GM21786 (cell line): ENCODE measurements around the gene SFT2D3.

ENCODE experiments used
- ATAC-seq: cut with Tn5 transposase; IDR thresholded peaks from one replicate; pipeline ENCODE4 v1.9.1; 2021; ENCODE audit not compliant: unreplicated experiment

Gene SFT2D3

DNA sequence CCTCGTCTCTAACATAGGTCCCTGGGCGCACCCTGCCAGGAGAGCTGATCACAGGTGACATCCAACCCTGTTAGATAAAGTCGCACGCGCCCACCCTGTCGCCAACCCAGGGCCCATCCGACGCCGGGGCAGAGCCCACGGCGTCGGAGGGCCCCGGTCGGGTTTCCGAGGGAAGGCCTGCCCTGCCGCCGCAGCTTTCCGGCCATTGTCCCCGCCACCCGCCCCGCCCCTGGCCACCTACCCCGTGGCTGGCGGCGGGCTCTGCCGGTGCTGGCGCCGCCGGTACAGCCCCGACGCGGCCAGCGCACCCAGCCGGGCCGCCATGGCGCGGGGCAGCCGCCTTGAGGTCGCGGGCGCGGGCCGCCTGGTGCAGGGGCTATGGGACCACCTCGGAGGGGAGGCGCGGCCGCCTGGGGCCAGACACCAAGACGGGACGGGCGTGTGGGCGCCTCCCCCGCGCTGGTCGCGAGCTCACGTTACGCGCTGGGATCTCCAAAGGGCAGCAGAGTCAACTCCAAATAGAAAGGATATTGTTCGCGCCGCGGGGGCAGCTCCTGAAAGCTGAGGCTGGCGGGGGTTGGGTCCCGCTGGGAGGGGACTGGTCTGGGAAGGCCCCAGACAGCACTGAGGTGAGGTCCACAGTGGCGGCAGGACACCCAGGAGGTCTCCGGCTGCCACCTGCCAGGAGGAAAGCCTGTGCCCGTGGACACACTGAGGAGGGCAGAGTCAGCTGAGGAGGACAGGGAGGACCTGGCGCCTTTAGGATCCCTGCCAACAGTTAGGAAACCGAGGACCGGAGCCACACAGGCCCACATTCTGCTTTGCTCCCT, 37.0 kb upstream of the SFT2D3 start:
- no peak for ATAC-seq

DNA sequence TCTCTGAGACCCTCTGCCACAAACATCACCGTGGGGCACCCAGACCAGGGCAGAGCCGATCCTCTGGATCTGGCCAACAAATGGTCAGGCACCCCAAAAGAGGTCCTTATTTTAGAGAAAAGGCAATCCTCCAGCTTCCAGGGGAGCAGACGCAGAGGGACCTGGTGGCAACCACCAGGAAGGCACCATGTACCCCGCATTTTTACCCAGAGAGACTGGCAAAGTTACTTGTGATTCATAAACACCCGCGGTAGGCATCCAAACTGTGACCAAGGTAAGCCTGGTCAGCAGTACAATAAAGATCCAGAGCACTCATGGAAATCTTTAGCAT, 36.4 kb upstream of the SFT2D3 start:
- no peak for ATAC-seq

DNA sequence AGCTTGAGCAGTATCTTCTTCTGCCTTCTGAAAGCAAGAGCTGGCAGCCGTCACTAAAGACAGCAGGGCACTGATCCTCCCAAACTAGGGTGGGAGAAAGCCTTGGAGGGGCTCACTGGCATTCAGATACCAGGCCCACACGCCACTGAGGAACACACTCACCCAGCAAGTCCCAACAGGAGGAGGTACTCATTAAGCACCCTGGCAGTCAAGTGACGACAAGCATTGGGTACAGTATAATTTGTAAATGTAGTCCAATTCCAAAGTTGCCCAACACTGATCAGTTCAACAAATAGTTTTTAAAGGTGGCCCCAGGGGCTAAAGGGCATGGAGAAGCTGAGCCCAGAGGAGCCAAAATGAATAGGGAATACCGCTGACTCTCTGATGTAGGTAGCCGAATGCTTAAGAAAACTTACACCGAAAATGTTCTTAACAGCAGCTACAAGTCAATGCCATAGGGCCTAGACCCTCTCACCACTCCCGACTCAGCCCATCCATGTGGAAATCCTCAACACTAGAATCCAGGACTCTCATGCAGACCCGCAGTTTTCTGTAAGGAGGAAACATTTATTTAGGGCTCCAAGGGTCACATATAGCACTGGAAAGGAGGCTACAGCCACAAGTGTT, 35.9 kb upstream of the SFT2D3 start:
- no peak for ATAC-seq

DNA sequence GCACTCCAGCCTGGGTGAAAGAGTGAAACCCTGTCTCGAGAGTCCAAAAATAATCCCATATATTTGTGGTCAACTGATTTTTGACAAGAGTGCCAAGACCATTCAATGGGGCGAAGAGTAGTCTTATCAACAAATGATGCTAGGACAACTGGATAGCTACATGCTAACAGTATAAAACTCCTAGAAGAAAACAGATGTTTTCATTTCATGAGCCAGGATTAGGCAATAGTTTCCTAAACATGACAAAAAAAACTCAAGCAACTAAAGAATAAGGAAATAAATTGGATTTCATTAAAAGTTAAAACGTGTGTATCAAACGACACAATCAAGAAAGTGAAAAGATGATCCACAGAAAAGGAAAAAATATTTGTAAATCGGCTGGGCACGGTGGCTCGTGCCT, 32.2 kb upstream of the SFT2D3 start:
- ATAC-seq, result no peak

DNA sequence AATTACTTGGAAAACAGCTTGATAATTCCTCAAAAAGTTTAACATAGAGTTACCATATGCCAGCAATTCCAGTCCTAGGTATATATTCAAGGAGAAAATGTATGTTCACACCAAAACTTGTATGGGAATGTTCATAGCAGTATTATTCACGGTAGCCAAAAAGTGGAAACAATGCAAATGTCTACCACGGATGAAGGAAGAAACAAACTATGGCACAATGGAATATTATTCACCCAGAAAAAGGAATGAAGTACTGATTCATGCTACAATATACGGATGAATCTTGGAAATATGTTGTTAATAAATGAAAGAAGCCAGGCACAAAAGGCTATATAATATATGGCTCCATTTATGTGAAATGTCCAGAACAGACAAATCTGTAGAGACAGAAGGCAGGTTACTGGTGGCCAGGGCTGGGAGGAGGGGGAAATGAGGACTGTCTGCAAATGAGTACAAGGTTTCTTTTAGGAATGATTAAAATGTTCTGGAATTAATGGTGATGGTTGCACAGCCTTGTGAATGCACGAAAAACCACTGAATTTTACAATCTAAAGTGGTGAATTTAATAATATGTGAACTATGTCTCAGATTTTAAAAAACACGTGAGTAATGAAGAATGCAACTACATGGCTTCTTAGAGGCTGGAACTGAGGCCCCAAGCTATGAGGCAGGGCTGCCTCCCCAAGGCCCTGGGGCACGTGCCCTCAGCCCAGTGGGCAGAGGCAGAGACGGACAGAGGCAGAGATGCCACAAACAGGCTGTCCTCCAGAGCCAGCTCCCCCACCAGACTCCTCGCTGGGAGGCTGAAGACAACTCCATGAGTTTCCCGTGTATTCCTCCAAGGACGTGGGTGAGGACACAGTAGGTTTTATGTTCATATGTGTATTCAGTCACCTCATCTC, 31.0 kb upstream of the SFT2D3 start:
- ATAC-seq, result no peak

DNA sequence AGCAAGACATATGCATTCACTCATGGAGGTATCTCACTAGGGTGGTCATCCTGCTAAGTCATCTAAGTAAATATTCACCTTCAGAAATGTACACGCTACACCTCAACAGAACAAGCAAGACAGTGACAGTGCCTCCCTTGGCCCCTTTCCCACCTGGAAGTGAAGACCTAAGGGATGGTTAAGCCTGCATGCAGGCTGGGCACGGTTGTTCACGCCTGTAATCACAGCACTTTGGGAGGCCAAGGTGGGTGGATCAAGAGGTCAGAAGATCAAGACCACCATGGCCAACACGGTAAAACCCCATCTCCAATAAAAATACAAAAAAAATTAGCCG, 30.4 kb upstream of the SFT2D3 start:
- no peak for ATAC-seq

DNA sequence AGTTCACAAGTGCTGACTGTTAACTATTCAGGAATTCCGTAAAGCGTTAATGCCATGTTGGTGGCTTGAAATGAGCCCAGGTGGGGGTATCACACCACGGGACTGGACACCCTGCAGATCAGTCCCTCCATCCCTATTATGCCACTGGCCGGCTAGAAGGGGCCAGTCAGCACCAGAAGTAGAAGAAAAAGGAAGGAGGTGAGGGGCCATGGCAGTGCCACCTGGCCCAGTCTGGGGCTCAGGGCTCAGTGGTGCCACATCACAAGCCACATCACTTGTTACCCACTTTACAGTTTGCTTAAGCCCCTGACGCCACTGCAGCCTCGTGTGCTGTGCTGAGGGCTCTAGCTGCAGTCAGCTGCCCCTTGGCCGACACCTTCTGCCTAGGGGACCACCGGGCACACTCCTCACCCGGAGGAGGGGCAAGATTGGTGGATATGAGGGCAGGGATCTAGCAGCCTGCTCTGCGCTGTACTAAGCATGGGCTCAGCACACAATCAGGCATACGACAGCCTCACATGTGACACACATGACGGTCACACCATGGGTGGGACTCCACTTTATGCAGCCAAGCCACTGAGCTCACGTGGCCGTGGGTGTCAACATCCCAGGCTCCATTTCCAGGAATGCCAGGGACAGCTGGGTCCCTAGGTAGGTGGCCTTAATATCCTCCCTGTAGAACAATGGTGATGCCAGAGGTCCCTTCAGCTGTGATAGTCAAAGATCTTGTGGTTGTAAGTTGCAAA, 29.6 kb upstream of the SFT2D3 start:
- ATAC-seq, result no peak

DNA sequence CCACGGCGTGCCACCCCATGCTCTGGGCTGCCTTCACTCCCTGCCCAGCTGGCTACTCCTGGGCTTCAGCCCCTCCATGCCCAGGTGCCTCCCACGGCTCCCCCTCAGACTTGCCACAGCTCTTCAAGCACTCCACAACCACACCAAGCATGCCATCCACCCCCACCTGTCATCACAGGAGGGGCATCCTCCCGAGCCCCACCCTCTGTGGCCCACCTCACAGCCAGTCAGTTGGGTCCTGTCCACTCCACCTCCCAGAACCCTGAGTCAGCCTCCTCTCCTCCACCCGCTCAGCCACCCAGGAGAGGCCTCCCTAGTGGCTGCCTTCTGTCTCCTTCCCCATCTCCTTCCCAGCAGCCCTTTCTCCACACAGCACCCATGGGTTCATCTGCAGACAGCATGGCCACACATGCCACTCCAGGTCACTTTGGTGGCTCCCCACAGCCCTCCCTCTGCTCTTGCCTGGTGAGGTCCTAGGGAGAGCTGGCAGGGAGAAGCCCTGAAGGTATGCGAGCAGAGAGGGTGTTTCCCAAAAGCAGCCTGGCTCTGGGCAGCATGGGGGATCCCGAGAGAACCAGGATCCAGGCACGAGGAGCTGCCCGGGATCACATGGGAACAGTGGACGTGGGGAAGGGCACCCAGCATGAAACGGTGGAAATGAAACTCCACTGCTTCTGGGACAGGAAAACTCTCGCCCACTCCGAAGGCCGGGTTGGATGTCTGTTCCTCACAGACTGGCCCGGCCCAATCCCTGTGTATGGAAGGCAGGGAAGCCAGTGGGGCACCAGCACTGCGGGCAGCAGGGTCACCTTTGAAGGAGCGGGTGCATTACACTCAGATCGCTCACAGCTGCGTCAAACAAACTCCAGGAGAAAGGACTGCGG, 28.7 kb upstream of the SFT2D3 start:
- ATAC-seq, result no peak

DNA sequence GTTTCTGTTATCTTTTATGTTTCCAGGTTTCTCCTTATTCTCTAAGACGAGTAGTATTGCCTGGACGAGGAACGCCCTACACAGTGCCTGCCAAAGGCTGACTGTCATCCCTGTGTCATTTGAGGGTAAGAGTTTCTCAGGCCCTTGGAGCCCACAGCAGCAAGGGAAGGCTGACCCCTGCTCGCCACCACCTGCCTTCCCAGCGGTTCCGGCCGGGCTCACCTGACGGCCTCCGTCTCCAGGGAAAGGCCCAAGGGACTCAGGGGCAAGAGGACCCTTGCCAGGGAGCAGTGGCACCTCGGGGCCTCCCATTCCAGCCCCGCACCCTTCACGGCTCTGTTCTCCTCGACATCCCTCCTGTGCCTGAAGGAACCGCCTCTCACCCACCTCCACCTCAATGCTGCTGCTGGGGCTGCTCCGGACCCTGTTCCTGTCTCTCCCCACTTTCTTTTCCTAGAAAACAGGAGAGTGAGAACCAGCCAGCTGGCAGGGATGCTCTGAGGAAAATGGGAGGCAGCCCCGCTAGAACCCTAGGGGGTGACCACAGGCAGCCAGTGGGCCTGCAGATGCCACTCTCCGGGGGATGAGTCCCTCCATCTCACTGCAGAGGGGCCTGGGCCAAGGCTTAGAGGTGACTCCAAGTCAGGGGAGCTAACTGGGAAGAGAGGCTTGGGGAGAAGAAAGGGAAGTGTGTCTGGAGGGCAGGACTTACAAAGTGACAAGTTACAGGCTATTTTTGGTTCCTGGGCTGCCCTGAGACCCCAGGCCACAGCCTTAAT, 27.8 kb upstream of the SFT2D3 start:
- ATAC-seq, result no peak

DNA sequence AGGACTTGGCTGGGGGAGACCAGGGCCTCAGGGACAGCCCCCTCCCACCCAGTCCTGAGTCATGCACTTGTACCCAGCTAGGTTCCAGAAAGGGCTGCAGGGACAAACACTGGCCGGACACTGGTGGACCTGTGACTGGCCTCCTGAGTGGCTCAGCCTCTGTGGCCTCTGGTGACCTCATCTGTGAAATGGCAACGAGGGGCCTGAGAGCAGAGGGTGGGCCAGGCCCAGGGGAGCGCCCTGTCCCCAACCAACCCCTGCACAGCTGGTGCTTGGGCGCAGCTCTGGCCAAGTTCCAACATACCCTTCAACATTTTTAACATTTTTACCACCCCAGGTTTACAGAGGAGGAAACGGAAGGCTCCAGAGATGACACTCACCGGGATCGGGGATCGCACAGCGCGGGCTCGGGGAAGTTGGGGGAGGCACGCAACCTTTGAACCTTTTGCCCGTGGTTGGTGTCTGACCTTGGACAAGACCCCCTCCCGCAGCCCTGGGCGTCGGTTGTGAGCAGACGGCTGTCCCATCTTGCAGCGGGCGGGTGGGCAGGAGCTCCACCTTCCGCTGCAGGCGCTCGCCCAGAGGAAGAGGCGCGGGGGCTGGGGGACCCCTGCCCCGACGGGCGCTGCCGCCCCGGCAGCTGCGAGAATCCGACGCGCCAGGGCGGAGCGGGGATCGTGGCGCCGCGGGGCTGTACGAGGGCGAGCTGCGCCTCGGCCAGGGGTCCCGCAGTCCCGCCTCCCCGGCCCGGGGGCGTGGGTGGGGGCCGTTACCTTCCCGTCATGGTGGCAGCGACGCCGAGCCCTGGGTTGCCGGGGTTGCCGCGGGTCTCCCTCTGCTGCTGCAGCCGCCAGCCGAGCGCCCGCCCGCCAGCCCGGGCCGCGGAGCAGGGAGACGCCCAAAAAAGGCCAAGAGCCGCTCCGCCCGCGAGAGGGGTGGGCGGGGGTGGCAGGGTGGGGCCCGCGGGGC, 26.8 kb upstream of the SFT2D3 start:
- ATAC-seq, result no peak

DNA sequence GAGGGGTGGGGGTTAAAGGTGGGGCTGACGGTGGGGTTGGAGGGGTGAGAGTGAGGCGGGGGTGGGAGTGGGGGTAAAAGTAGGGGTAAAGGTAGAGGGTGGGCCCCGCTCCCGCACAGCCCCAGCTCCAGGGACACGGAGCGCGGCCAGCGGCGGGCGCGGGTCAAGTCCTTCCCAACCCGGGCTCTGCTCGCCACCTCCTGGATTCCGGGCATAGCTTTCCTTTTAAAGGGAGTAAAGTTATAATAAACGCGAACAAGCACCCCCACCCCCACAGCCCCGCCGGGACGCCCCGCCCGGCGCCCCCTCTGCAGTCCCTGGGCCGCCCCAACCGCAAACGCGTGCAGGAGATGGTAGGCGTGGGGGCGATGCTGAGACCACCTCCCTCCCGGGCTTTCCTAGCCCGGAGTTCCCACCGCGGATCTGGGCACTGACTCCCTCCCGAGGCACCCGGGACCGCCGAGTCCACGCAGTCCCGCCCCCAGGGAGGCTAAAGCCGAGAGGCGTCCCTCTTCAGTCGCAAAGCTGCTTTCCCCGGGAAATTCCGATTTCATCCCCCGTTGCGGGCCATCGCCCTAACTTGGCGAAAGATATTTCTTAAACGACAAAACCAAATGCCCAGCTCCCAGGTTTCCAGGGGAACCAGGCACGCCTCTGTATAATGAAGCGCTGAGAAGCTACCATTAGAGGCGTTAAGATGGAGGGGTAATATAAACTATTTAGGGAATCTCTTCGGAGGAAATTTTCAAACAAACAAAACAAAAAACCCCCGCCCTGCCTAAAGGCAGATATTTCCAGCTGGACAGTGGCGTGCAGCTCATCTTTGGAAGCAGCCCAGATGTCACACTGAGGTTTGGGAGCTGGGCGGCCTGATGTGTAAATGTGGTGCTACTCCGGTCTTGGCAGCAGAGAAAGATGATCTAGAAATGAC, 25.7 kb upstream of the SFT2D3 start, which contains the start of gene LIMS2:
TSS of gene LIMS2 (minus strand) at position 200 of the 931 bp plus-strand sequence. CDS start 506 bp downstream, outside the sequence.
- ATAC-seq, result no peak

DNA sequence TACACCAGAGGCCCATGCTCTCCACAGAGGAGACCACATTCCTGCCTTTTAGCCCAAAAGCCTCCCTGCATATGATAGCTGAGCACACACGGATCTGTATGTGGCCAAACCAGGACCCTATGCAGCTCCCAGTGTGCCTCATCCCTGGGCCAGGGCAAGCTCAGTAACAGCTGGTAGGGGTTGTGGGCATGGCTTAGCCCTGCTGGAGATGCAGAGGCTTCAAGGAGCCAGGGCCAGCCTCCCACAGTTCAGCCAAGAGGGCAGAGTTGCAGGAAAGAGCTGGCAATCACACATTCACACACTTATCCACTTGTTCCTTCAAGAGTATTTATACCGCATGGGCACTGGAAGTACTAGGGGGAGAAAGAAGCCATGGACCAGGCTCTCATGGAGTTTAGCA, 24.4 kb upstream of the SFT2D3 start:
- ATAC-seq, result no peak

DNA sequence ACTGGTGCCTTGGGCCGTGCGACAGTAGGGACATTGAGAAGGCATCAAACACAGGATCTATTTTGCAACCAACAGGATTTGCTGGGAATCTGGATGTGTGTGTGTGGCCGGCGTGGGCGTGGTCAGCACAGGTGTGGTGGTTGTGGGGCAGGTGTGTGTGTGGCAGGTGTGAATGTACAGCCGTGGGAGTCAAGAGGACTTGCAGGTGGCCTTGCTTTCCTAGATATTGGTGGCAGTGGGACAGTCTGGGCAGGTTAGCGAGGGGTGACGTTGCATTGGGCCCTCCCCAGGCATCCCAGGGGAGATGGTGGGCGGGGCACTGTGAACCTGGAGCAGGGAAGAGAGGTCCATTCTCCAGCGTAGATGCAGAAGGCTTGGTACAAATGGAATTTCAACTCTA, 22.8 kb upstream of the SFT2D3 start:
- ATAC-seq, result no peak

DNA sequence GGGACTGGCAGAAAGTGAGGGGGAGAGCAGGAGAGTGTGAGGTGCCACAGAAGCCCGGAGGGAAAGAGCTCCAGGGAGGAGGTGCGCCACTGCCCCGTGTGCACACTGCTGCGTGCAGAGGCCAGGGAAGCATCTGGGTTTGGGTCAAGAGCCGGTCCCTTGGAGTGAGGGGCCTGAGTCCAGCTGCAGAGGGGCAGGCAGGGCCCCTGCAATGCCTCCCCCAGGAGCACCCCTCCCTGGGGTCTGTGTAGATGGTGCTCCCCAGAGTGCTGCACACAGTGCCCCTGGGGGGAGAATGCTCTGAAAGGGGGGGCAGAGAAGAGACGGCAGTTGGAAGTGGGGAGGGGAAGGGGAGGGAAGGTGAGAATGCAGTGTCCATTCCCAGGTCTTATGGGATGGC, 22.3 kb upstream of the SFT2D3 start:
- ATAC-seq, result no peak

DNA sequence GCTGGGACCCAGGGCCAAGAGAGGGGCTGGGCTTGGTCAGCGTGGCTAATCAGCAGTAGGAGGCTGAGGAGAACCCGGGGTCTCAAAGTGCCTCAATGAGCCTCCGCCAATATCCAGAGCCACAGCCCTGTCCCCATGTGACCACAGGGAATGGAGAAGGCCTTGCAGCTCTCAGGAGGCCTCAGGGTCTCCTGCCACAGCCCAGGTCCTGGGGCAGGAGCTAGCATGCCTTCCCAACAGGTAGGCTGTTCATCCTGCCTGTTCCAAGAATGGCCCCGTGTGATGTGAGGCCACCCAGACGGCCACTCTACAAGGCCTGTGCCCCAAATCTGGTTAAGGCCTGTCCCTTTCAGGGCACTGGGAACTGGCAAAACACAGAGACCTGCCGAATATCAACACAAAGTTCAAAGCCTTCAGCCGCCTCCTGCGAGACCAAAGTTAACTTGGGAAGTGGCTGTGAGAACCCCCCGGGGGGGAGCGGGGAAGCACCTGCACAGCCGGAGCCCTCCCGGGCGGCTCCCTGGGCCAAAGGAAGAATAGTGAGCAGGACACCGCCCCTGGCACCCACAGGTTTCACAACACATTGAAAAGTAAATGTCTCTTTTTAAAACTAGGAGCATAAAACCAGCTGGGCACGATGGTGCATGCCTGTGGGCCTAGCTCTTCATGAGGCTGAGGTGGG, 21.5 kb upstream of the SFT2D3 start:
- no peak for ATAC-seq

DNA sequence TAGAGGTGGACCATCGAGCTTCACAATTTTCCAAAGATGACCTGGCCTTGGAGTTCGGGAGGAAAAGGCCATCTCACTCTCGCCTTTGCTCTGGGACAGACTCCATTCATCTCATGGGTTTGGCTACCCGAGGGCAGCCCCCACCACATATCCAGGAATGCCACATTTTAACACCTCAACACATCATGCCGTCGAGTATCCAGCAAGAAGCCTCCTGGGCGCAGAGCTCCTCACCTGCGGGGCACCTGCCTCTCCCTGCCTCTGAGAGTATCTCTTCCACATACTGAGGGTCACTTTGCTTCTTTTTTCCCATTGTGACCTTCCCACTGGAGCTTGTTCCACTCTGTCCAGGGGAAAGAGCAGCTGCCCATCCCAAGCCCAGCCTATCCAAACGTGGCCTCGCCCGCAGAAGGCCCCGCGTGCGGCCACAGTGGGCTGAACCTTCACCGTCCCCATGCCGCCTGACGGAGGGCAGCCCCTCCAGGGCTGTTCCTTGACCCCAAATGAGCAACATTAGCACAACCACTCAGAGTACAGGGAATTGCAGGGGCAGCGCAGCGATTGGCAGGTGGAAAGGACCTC, 20.5 kb upstream of the SFT2D3 start:
- no peak for ATAC-seq
